Gastroesophageal sphincter (tissue), 4 donors: ENCODE measurements around the gene PNPLA5. TPM values are rescaled to one million over a fixed set of nuclear protein-coding genes. Genes with fewer than 3 reads are reported as not detected.

Experiments used
- ATAC-seq: fragments of 150-250 bp; one replicate; pipeline ENCODE4 v1.9.1; 2016; ENCODE audit warnings: mild to moderate bottlenecking, moderate library complexity
- H3K27ac ChIP-seq, 4 donors: fragments of 200-600 bp; sonication (generic) in 3 of 4; 1 replicate in 3 of 4; 2 replicates in 1 of 4; pipeline ENCODE4 v1.5.1; 2016 to 2019
- H3K27me3 ChIP-seq: fragments of 200-600 bp; sonication (generic); one replicate; pipeline ENCODE4 v1.5.1; 2019
- H3K36me3 ChIP-seq, 2 donors: fragments of 200-600 bp; sonication (generic); one replicate each; pipeline ENCODE4 v1.5.1; 2019; ENCODE audit warnings: control low read depth in 1 of 2
- H3K4me1 ChIP-seq, 3 donors: fragments of 200-600 bp; sonication (generic); 1 replicate in 2 of 3; 2 replicates in 1 of 3; pipeline ENCODE4 v1.5.1; 2016 to 2019; ENCODE audit warnings: control low read depth in 2 of 3
- H3K4me3 ChIP-seq, 2 donors: fragments of 200-600 bp; sonication (generic); one replicate each; pipeline ENCODE4 v1.5.1; 2019; ENCODE audit warnings: mild to moderate bottlenecking in 1 of 2, moderate library complexity in 1 of 2
- H3K9me3 ChIP-seq, 3 donors: fragments of 200-600 bp; sonication (generic); one replicate each; pipeline ENCODE4 v1.5.1; 2017 to 2019; ENCODE audit warnings: control low read depth in 2 of 3
- EP300 ChIP-seq: sonication (generic); formaldehyde crosslinking; IDR thresholded peaks from one replicate; pipeline ENCODE4 v1.6.1; 2017; ENCODE audit warnings: antibody characterized with exemption, mild to moderate bottlenecking
- POLR2A ChIP-seq, 2 donors: fragments of 450-650 bp; IDR thresholded peaks; one replicate each; pipeline ENCODE4 v1.6.1; 2017; ENCODE audit warnings: antibody characterized with exemption in 2 of 2, mild to moderate bottlenecking in 2 of 2, moderate library complexity in 1 of 2
- POLR2AphosphoS5 ChIP-seq: sonication (generic); formaldehyde crosslinking; IDR thresholded peaks from one replicate; pipeline ENCODE4 v1.6.1; 2017; ENCODE audit warnings: antibody characterized with exemption
- WGBS, 2 donors: methylation state at CpG; one replicate each; pipeline ENCODE4 v1.1.5; 2018; ENCODE audit warnings: low coverage in 1 of 2; 5-methylcytosine and 5-hydroxymethylcytosine counted together
- total RNA-seq, 4 donors: library from RNA; depleted of rRNA; stranded (reverse); fragments of >200 nt; gene quantifications; one replicate each; pipeline ENCODE4 v1.1.0, GENCODE V29; 2016
- TF ChIP-seq, protein P1 (sequence below), 4 experiments: fragments of 200-600 bp in 2 of 4; fragments of 450-650 bp in 2 of 4; sonication (generic) in 1 of 4; IDR thresholded peaks; one replicate each; pipeline ENCODE4 v1.5.1; 2017 to 2019; ENCODE audit warnings: antibody characterized with exemption in 4 of 4, mild to moderate bottlenecking in 2 of 4, moderate library complexity in 2 of 4

The PNPLA5 gene
- total RNA-seq, 4 donors from 2014 or later, result not detected

GRCh38 chr22:43835736-43836135, 56.1 kb downstream of the PNPLA5 start:
- H3K36me3 ChIP-seq, result no peaks in the 10 kb centered on the region
- no peaks in the 10 kb centered on the region for H3K4me1 ChIP-seq
- H3K9me3 ChIP-seq, result no peaks in the 10 kb centered on the region
- no peak for ATAC-seq
- TF ChIP-seq EP300 (no peak), POLR2A (IDR thresholded peaks at IDR 0.05) (no peak), POLR2AphosphoS5 (no peak)
- TF ChIP-seq, protein P1, sequence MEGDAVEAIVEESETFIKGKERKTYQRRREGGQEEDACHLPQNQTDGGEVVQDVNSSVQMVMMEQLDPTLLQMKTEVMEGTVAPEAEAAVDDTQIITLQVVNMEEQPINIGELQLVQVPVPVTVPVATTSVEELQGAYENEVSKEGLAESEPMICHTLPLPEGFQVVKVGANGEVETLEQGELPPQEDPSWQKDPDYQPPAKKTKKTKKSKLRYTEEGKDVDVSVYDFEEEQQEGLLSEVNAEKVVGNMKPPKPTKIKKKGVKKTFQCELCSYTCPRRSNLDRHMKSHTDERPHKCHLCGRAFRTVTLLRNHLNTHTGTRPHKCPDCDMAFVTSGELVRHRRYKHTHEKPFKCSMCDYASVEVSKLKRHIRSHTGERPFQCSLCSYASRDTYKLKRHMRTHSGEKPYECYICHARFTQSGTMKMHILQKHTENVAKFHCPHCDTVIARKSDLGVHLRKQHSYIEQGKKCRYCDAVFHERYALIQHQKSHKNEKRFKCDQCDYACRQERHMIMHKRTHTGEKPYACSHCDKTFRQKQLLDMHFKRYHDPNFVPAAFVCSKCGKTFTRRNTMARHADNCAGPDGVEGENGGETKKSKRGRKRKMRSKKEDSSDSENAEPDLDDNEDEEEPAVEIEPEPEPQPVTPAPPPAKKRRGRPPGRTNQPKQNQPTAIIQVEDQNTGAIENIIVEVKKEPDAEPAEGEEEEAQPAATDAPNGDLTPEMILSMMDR (IDR thresholded peaks at IDR 0.05), result no peak
- 83 to 87% methylated on average over 9 to 10 of the region's 13 CpGs for WGBS, 2 donors
- peaks cover 48% of the 10 kb centered on the region for H3K27me3 ChIP-seq
- H3K4me3 ChIP-seq, result no peak overlapping the region
- no peak overlapping the region for H3K27ac ChIP-seq

GRCh38 chr22:43835166-43835565, 56.6 kb downstream of the PNPLA5 start:
- ATAC-seq, result no peak
- no peaks in the 10 kb centered on the region for H3K36me3 ChIP-seq
- no CpG with 5 or more reads among the region's 12 CpGs for WGBS, 2 donors

DNA sequence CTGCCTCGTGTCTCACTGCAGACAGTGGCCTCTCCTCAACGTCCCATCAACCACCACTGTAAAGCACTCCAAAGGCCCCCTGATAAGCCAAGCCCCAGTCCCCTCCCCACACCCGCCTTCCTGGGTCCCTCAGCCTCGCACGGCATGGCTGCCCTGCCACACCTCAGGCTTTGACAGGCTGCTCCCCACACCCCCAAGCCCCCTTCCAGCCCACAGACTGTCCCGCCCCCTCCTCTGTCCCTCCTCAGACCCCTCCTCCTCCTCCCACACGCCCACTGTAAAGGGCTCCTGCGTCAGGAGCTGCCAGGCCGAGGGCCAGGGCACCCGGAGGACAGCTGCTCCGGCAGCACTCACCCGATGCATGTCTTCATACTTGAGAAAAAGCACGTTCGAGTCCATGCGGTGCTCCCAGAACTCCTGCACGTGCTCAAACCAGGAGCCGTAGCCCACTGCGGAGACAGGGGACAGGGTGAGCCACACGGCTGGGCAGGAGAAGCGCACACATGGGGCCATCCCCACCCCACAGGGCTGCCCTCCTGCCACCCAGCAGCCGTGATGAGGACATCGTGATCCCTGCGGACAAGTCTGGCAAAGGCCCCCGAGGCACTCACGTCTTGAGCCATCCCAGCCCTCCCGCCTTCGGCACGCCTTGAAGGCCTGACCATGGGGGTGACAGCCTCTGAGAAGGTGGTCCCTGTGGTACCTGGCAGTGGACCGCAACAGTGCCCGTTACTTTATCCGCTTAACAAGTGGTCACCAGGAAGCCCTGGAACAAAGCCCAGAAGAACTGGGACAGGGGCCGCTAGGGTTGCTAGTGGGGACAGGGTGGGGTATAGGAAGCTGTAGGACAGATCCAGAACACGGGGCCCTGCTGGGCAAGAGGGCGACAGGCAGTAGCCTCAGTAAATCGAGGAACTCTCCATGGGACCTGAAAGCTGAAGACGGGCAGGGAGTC, 58.2 kb downstream of the PNPLA5 start:
- Histone ChIP-seq H3K4me1 (peaks cover 0 to 21% (median 8%) of the 10 kb centered on the region in 3 donors), H3K27me3 (peaks cover 57% of the 10 kb centered on the region), H3K27ac (no peak overlapping the region), H3K36me3 (no peaks in the 10 kb centered on the region), H3K4me3 (no peak overlapping the region), H3K9me3 (no peaks in the 10 kb centered on the region)
- ATAC-seq, result no peak
- no peak for TF ChIP-seq POLR2AphosphoS5
- TF ChIP-seq POLR2A (IDR thresholded peaks at IDR 0.05), result no peak
- 59 to 65% methylated on average over 5 to 14 of the region's 36 CpGs for WGBS, 2 donors

More at GRCh38 chr22:43835166-43835565, 56.6 kb downstream of the PNPLA5 start:
- no peak overlapping the region for H3K27ac ChIP-seq
- H3K4me3 ChIP-seq, result no peak overlapping the region
- H3K27me3 ChIP-seq, result peaks cover 53% of the 10 kb centered on the region
- peaks cover 0 to 5% (median 0%) of the 10 kb centered on the region in 3 donors for H3K4me1 ChIP-seq
- TF ChIP-seq EP300 (no peak), POLR2AphosphoS5 (no peak), POLR2A (IDR thresholded peaks at IDR 0.05) (no peak)
- TF ChIP-seq, protein P1 (IDR thresholded peaks at IDR 0.05), result no peak
- H3K9me3 ChIP-seq, result no peaks in the 10 kb centered on the region

DNA sequence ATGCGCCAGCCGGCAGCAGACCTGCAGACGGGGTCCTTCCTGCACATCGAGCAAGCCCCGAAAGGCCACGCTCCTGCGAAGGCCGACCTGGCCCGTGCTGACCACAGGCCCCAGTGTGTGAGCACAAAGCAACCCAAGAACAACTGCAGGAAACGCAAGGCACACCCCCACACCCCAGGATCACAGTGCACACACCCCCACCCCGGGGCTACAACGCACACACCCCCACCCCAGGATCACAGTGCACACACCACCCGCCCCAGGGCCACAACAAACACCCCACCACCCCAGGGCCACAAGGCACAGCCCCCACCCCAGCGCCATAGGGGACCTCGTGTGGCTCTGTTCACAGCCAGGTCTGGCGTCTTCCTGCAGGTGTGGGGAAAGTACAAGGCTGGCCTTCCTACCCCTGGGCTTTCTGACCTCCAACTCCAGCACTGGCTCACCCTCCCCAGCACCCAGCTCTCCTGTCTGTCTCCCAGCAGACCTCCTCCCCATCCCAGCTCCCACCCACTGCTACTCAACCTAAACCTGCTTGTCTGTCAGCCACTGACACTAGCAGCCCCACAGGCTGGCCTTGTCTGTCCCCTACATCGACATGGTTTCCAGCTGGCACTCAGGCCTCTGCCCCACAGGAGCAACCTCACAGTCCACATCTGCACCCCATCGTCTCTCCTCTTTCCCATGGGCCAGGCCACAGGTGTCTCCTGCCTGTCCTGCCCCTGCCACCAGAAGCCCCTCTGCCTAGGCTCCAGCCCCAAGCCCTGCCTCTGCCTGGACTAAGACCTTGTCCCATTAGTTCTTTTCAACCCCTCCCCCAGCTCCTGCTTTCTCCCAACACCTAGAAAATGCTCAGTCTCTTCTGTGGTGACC, 59.2 kb downstream of the PNPLA5 start:
- TF ChIP-seq POLR2AphosphoS5 (no peak), POLR2A (IDR thresholded peaks at IDR 0.05) (no peak), EP300 (no peak)
- TF ChIP-seq, protein P1 (IDR thresholded peaks at IDR 0.05), result no peak
- H3K36me3 ChIP-seq, result no peaks in the 10 kb centered on the region
- H3K27me3 ChIP-seq, result peaks cover 57% of the 10 kb centered on the region
- no peak for ATAC-seq
- WGBS, 2 donors, result 67 to 85% methylated on average over 2 to 3 of the region's 18 CpGs
- H3K27ac ChIP-seq, result no peak overlapping the region
- peaks cover 0 to 29% (median 11%) of the 10 kb centered on the region in 3 donors for H3K4me1 ChIP-seq
- H3K9me3 ChIP-seq, result no peaks in the 10 kb centered on the region
- no peak overlapping the region for H3K4me3 ChIP-seq
